Myocyte (in vitro differentiated cells): ENCODE measurements around the gene TSEN2. TPM values are rescaled to one million over a fixed set of nuclear protein-coding genes. Genes with fewer than 3 reads are reported as not detected.
"Not testable (repeated sequence)": the region's sequence is repeated elsewhere in the genome, so short reads cannot be mapped to it uniquely, and the experiment has no call there.

Experiments used
- DNase-seq: peaks from one replicate; pipeline ENCODE4 v3.0.0-alpha.2; 2012; ENCODE audit warnings: low read depth
- total RNA-seq: library from RNA; depleted of rRNA; stranded (reverse); fragments of >200 nt; gene quantifications from 2 replicates; pipeline ENCODE4 v1.2.3, GENCODE V29; 2014

The TSEN2 gene
- total RNA-seq, 1 donor from 2014 or later: 14.1 TPM

DNA sequence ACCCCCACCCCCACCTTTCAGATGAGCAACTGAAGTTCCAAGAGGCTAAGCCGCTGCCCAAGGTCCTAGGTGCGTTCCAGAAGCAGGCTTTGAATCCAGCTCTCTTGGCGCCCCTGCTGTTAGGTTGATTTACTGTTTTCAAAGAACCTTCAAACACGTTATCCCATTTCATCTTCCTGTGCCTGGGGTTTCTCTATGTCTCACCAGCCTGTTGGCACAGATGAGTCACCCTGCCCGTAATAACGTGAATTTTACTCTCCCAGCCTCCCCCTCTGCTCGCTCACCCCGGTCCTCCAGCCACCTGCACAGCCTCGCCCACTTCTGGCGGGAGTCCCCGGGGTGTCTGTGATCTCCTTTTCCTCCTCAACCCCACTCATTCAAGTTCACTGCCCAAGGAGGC lies 13.0 kb upstream of the TSEN2 start:
- peak; percentile 45 for DNase-seq

DNA sequence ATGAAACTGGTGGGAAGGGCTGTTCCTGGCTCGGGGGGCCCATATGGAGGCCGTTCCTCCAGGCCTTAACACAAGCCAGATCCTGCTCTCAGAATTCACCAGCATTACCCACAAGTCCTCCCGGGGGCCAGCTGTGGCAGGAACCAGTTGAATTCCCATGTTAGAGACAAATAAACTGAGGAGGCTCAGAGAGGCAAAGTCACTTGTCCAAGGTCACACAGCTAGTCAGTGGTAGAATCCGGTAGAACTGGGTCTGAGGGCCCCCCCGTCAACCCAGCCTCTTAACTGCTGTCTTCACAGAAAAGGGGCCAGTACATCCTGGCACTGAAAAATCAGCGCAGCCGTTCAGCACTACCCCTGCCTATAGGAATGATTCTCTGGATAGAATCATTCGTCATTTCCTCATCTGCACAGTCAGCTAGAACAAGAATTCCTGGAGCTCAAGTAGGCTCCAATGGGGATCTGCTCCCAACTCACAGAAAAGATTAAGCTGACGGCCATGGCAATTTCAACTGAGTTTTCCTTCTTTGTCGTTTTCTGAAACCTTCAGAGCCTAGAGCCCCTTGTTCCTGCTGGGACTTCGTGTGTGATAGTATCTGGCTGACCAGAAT lies 12.2 kb upstream of the TSEN2 start:
- no peak for DNase-seq

DNA sequence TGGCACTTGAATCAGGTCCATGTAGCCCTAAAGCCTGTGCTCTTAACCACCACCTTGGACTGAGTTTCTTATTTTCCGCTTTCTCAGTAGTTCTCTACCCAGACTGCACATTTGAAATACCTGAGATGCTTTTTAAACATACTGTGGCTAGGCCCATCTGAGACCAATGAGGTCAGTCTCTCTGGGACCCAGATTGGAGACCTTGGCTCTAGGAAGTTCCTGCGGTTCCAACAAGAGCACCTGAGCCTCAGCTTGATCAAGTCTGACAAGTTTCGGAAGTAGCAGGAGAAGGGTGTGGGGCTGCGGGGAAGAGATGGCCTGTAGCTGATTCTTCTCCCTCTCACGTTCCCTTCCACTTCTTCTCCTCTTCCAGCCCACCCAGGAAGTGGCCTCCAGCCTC lies 11.5 kb upstream of the TSEN2 start:
- no peak for DNase-seq

DNA sequence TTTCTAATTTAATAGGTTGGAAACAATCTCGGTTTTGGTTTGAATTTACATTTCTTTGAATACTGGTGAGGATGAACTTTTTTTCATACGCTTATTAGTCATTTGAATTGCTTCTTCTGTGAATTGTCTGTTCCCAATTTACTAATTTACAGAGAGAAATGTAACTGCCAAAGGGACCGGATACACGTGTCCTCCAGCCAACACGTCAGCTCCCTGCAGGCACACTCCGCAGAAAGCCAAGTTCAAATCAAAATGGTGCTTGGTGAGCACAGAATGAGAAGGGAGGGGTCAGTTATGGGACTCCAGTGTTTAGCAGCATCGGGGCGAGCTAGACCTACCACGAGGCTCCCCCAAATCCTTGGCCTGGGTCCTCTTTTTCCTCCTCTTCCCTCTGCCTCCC lies 10.8 kb upstream of the TSEN2 start:
- no peak for DNase-seq

DNA sequence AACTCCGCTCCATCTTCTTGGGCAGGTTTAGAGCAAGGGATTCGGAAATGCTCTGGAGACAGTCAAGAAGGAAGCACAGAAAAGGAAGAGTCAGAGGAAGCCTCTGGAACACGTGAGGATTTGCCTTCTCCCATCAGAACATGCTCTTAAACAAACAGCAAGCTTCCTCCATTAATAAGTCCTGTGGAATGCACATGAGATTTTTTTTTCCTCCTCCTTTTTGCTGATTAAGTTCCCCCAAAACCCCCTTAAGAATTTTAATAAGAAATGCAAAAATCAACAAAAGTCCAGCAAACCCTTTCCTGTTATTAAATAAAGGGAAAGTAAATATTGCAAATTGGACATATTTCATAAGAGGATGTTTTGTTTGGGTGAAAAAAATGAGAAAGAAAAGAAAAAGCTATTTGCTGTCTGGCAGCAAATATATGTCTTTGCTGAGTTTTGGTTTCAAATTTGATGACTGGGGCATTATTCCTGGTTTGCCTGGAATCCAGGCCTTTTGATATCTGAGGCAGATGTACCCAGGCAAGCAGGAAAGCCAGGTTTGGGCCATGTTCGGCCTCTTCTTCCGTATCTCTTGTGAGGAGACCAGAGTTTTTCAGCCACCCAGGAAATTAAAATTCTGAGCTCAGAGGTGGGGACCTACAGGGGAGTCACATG lies 7.9 kb upstream of the TSEN2 start:
- DNase-seq: no peak

DNA sequence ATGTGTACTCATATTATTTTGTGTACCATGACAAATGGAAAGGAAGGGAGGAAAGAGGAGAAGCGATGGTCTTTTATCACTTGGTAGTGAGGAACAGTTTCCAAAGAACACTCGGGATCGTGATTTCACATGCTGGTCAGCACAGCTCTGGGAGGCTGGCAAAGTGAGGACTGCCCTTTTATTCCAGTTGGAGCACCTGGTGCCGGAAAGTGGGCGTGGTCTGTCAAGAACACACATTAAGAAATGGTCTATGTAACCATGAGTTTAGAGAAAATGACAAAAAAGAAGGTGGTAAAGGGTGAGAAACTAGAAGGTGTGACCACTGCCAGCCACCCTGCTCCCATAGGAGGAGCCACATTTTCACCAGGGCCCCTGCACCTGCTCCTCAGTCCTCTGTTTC lies 7.0 kb upstream of the TSEN2 start:
- DNase-seq: no peak

DNA sequence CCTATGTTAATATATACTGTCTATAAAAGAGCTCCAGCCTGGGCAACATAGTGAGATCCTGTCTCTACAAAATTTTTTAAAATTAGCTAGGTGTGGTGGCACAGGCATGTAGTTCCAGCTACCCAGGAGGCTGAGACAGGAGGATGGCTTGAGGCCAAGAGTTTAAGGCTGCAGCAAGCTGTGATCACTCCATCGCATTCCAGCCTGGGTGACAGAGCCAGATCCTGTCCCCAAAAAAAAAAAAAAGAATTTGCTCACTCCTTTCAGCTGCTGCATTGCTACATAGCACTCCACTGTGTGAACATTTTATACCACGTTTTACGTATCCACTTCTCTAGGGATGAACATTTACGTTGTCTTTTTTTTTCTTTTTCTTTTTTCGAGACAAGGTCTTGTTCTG lies 6.0 kb upstream of the TSEN2 start:
- no peak for DNase-seq

DNA sequence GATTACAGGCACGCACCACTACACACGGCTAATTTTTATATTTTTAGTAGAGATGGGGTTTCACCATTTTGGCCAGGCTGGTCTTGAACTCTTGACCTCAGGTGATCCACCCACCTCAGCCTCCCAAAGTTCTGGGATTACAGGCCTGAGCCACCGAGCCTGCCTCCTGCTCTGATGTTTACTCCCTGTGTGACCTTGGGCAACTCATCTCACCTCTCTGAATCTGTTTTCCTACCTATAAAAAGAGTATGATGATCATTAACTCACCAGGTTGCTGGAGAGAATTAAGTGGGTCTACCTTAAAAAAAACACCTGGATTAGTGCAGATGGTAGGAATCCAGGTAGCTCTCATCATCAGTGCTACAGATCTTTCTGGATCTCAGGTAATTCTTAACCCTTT lies 5.1 kb upstream of the TSEN2 start:
- DNase-seq: not testable (repeated sequence)

DNA sequence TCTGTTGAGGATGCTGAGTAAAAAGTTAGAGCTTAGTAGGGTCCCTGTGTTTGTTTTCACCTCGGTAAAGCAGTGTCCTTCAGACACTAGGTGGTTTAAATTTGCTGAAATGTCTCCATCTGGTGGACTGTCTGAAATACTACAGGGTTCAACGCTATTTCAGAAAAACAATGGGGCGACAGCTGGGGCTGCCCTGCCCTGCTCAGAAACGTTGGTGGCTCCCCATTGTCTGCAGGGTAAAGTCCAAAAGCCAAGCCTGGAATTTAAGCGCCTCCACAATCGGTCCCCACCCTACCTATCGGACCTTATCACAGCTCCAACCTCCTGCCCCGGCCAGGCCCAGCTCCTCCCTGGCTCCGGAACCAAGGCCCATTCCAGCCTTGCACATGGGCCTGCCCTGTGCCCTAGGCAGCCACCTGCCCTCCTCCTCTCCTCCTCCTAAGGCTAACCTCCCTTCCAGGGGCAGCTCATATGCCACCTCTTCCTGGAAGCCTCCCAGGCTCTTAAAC lies 4.3 kb upstream of the TSEN2 start:
- DNase-seq: peak; percentile 82

DNA sequence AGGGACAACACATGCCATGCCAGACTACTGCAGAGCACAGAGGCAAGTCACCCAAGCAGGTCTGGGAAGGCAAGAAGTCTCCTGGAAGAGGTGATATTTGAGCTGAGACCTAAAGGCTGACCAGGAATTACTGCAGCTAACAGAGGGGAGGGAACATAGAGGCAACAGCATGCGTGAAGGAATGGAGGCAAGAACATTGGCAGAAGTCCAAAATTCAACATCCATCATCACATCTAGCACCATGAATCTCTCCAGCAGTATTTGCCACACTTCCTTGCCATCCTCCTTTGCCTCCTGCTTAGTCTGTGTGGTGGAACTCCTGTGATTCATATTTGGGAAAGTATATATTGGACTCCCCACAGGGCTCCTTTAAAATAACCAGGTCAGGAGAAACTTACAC lies 870 bp upstream of the TSEN2 start:
- no peak for DNase-seq

DNA sequence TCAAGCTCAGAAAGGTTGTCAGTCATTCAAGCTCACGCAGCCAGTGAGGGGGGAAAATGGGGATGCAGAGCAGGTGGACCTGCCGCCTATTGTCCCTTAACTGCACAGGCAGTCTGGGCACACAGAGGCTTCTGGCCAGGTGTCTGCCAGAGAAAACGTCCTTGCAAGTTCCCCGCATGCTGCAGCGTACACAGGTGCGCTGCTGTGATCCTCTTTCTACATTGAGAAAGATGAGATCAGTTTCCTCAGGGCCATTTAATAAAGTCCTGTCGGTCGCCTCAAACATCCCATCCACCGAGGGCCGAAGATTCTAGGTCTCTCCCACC lies 445 bp upstream of the TSEN2 start:
- DNase-seq: no peak

DNA sequence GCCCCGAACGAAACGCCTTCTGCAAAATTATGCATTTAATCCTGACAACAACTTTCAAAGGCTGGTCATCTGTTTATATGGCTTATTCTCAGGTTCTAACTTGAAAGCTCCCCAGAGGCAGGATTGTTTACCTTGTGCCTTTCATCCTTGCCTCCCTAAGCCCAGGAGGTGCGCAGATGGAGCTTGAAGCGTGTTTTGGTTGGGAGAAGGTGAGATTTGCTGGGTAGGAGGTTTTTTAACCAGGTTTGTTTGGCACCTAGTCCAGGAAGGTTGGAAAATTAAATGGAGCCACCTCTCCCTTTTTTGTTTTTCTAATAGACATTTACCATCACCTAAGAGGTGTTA lies 675 bp downstream of the TSEN2 start:
- DNase-seq: no peak

DNA sequence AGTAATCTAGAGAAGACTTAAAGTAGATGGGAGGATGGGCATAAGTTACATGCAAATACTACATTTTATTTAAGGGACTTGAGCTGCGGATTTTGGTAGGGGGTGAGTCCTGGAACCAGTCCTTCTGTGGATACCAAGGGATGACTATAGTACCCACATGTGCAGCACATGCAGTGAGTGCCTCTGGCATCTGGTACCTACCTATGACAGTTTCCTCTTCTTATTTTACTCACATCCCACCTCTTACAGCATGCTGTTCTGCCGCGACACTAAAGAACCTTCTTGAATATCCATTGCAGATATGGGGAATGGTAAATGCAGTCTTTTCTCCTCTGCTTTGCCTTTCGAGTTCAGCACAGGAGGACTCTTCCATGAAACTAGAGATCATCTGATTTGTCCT lies 1.7 kb downstream of the TSEN2 start:
- DNase-seq: no peak

DNA sequence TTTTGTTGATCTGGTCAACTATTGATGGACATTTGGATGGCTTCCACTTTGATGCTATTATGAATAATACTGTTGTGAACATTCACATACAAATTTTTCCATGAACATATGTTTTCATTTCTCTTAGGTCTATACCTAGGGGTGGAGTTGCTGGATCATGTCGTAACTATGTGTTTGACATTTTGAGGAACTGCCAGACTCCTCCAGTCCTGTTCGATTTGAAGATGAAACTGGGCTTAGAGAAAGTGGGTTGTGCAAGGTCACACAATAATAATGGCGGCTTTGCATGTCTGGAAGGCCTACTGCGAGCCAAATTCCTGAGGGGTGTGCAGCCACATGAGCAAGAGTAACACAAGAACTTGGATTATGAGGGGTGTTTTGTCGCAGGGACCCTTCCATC lies 2.6 kb downstream of the TSEN2 start:
- DNase-seq: no peak

DNA sequence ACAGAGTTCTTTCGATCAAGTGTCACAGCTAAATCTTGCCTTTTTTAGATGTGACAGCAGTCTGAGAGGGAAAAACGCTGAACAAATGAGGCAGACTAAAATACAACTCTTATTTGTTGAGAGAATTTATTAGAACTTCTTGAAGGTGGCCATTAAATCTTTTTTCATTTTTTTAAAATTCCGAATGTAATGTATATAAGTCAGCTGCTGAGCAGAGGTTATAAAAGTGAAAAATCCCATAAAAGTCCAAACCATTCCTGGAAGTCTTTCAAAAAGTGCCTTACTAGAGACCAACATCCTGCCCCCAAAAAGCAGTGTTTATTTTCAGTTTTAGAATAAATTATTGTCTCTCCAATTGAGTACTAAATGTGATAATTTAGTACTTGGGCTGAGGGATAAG lies 3.1 kb downstream of the TSEN2 start:
- DNase-seq: no peak

DNA sequence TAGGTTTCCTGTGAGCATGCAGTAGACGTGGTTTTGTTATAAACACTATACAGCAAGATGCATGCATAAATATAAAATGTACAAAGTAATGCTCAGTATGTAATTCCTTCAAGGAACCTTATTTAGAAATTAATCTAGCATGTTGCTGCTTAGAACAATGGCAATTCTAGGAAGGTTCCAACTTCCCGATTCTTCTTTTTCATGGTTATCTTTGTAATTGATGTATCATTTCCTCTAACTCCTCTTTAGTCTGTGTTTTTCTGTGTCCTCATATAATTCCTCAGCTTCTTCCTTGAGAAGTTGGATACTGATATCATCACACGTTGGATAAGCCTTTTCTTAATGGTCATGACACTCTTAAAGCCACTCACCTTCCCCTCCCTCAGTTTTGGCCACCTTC lies 3.5 kb downstream of the TSEN2 start:
- no peak for DNase-seq

DNA sequence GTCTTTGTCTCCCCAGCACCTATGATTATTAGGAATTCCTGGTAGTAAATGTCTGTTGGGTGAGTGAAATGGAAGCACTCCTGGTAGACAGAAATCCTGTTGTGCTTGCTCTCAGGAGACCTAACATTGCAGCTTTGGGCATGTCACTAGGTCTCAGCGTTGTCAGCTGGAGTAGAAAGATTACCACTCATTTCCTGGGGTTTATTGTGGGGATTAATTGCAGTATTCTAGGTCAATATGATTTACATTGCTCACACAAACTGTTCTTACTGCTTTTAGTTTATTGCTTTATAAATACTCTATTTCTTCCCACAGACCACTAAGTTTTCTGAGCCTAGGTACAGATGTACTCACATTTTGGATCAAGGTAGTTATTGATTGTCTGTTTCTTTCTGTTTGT lies 5.1 kb downstream of the TSEN2 start:
- no peak for DNase-seq

DNA sequence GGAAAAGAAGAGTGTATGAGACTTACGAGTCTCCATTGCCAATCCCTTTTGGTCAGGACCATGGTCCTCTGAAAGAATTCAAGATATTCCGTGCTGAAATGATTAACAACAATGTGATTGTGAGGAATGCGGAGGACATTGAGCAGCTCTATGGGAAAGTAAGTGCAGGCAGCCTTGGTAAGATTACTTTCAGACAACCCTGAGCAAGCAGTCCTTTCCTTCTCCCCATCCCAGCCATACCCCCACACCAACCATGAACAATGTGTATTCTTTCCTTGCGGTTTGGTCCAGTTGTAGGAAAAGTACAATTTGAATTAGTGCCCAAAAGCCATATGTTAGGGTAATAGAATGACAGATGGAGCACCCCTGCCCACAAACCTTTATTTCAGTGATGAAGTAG lies 5.6 kb downstream of the TSEN2 start:
- DNase-seq: peak; percentile 62

DNA sequence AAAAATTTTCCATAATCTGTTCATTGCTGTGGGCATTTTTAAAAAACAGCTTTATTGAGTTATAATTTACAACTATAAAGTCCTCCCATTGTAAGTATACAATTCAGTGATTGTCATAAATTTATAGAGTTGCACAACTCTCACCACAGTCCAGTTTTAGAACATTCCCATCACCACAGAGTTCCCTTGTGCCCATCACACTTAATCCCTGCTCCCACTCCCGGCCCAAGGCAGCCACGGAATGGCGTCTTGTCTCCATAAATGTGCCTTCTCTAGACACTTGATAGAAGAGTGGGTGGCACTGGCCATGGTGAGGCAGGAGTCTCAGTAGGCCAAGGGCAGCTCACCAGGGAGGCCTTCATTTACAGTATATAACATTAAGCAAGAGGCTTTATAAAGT lies 6.3 kb downstream of the TSEN2 start:
- DNase-seq: peak; percentile 73

DNA sequence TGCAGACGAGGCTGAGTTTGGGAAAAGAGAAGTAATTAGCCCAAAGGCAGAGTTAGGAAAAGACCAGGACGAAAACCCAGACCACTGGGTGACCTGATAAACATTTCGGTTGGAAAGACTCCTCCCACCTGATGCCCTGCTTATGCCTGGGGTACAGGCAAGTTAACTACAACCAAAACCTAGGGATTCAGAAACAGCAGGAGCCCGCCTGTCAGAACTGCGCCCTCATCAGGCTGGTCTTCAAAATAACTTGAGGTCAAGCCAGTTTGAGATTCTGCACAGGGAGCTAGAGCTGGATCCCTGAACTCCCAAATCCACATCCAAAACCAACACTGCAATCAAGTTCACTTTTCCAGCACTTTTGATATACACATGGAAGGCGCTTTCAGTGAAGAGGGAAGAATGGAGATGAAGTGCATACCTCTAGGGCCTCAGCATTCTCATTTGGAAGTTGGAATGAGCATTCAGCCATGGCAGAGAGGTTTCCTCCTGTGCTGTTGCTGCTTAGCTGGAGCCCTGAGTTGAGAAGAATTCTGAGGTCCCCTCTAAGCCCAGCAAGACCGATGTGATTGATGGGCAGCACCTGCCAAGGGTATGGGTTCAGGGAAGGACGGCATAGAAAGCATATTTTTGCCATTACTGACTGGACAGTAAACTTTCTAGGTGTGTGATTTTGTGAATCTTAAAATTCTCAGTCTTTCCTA lies 11.6 kb downstream of the TSEN2 start:
- no peak for DNase-seq

DNA sequence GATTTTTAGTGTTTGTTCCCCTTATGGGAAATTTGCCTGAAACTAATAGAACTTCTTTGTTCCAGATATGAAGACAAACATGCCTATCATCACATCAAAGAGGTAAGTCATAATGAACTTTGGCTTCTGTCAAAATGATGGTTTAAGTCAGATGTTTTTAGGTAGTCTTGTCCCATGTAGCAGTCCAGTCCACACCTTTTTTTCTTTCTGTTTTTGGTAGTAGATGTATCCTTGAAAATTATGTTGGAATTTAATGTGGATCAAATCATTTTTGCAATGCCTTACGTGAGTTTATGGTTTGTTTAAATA lies 12.1 kb downstream of the TSEN2 start:
- DNase-seq: no peak

DNA sequence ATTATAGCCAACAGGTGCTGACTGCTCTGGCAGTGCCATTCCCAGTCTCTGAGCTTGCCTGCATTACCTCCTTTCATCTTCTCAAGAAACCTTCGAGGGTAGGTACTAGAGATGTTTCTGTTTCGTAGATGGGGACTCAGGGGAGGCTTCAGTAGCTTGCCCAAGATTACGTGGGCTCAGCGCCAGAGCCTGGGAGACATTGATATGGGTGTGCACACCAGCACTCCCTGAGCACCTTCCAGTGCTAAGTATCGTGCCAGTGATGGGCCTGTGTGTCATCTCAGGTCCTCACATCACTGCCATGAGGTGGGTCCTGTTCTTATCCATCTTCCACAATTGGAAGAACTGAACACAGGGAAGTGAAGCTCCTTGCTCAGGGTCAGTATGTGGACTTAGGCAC lies 15.2 kb downstream of the TSEN2 start:
- no peak for DNase-seq

DNA sequence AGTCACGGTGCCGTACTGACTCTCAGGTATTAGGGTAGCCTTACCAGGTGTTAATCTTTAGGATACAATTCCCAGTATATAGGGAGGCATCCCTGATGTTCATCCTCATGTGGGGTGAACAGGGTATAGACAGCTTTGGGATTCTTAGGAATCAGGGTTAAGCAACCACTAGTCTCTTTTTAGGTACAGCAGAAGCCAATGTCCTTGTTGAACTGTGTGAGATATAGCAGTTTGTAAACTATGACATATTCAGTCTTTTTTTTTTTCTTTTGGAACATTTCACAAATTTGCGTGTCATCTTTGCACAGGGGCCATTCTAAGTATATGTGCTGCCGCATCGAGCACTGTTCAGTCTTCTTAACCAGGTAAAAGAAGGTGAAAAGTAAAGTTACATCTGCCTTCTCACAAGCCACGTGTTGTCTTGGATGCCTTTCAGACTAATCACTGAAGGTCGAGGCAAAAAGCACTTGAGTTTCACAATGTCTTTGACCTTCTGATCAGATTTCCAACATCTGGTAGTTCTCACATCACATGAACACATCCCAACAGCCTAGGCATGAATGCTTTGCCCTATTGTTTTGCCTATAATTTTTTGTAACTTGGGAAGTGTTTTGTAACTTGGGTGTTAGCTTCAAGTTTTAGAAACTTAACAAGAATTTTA lies 17.2 kb downstream of the TSEN2 start:
- peak; percentile 55 for DNase-seq
